Loucy (cell line): ENCODE data around the gene ADAMTS2.

Experiments used
- H2AFZ ChIP-seq: fragments of 200-600 bp; sonication (generic); 2 replicates; pipeline ENCODE4 v1.6.0; 2016; ENCODE audit warnings: antibody characterized with exemption, mild to moderate bottlenecking, low read length, moderate library complexity
- H3F3A ChIP-seq: fragments of 200-600 bp; 2 replicates; pipeline ENCODE4 v1.6.0; 2016; ENCODE audit warnings: antibody characterized with exemption, low read depth, mild to moderate bottlenecking
- H3K27me3 ChIP-seq: fragments of 200-600 bp; sonication (generic); 2 replicates; pipeline ENCODE4 v1.6.1; 2014; ENCODE audit warnings: low read length, mild to moderate bottlenecking; ENCODE audit not compliant: insufficient read depth, poor library complexity, severe bottlenecking
- H3K36me3 ChIP-seq: fragments of 200-600 bp; sonication (generic); 2 replicates; pipeline ENCODE4 v1.6.1; 2016; ENCODE audit warnings: low read length; ENCODE audit not compliant: insufficient read depth
- H3K4me1 ChIP-seq: fragments of 200-600 bp; sonication (generic); 2 replicates; pipeline ENCODE4 v1.5.1; 2014; ENCODE audit warnings: low read length, mild to moderate bottlenecking; ENCODE audit not compliant: insufficient read depth, poor library complexity, severe bottlenecking
- H3K4me2 ChIP-seq: fragments of 200-600 bp; sonication (generic); 2 replicates; pipeline ENCODE4 v1.6.0; 2014; ENCODE audit warnings: antibody characterized with exemption, low read length, low read depth, mild to moderate bottlenecking; ENCODE audit not compliant: poor library complexity, severe bottlenecking
- H3K4me3 ChIP-seq: fragments of 200-600 bp; sonication (generic); 2 replicates; pipeline ENCODE4 v1.5.1; 2014; ENCODE audit warnings: low read length, mild to moderate bottlenecking, mixed read lengths; ENCODE audit not compliant: poor library complexity, severe bottlenecking
- H3K79me2 ChIP-seq: fragments of 200-600 bp; sonication (generic); 2 replicates; pipeline ENCODE4 v1.6.1; 2014; ENCODE audit warnings: low read length; ENCODE audit not compliant: insufficient read depth
- H3K9ac ChIP-seq: fragments of 200-600 bp; sonication (generic); 2 replicates; pipeline ENCODE4 v1.6.0; 2014; ENCODE audit warnings: mild to moderate bottlenecking, low read depth, low read length, moderate library complexity; ENCODE audit not compliant: poor library complexity, severe bottlenecking
- H3K9me2 ChIP-seq: fragments of 200-600 bp; sonication (generic); replicated peaks from 2 replicates; pipeline ENCODE4 v1.6.1; 2016; ENCODE audit warnings: low read depth, low read length, mixed read lengths
- H3K9me3 ChIP-seq: fragments of 200-600 bp; sonication (generic); 2 replicates; pipeline ENCODE4 v1.6.1; 2014; ENCODE audit warnings: mild to moderate bottlenecking, antibody characterized with exemption, low read length, low read depth; ENCODE audit not compliant: insufficient read depth
- H4K20me1 ChIP-seq: fragments of 200-600 bp; sonication (generic); 2 replicates; pipeline ENCODE4 v1.6.0; 2014; ENCODE audit warnings: antibody characterized with exemption, low read length, mild to moderate bottlenecking; ENCODE audit not compliant: insufficient read depth, poor library complexity, severe bottlenecking
- EZH2phosphoT487 ChIP-seq: fragments of 200-600 bp; IDR thresholded peaks from 2 replicates; pipeline ENCODE4 v1.6.1; 2018; ENCODE audit warnings: antibody characterized with exemption, mild to moderate bottlenecking, moderate library complexity, borderline replicate concordance
- TF ChIP-seq, protein P1 (sequence below): fragments of 200-600 bp; sonication (generic); conservative IDR thresholded peaks from 2 replicates; pipeline ENCODE4 v1.5.1; 2014; ENCODE audit warnings: mild to moderate bottlenecking, antibody characterized with exemption, low read length

Gene ADAMTS2

GRCh38 chr5:179323026-179323870, 22.0 kb downstream of the ADAMTS2 start:
- no peak overlapping the region for H3K4me3 ChIP-seq
- H3K27me3 ChIP-seq: no peaks in the 10 kb centered on the region
- H3K9ac ChIP-seq: no peak overlapping the region
- H3F3A ChIP-seq: no peaks in the 10 kb centered on the region
- no peaks in the 10 kb centered on the region for H3K36me3 ChIP-seq
- no peak for TF ChIP-seq EZH2phosphoT487
- TF ChIP-seq, protein P1, sequence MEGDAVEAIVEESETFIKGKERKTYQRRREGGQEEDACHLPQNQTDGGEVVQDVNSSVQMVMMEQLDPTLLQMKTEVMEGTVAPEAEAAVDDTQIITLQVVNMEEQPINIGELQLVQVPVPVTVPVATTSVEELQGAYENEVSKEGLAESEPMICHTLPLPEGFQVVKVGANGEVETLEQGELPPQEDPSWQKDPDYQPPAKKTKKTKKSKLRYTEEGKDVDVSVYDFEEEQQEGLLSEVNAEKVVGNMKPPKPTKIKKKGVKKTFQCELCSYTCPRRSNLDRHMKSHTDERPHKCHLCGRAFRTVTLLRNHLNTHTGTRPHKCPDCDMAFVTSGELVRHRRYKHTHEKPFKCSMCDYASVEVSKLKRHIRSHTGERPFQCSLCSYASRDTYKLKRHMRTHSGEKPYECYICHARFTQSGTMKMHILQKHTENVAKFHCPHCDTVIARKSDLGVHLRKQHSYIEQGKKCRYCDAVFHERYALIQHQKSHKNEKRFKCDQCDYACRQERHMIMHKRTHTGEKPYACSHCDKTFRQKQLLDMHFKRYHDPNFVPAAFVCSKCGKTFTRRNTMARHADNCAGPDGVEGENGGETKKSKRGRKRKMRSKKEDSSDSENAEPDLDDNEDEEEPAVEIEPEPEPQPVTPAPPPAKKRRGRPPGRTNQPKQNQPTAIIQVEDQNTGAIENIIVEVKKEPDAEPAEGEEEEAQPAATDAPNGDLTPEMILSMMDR: no peak
- H3K9me2 ChIP-seq: no peaks in the 10 kb centered on the region
- H3K9me3 ChIP-seq: no peaks in the 10 kb centered on the region
- H3K79me2 ChIP-seq: no peaks in the 10 kb centered on the region
- H3K4me2 ChIP-seq: no peak overlapping the region
- H3K4me1 ChIP-seq: no peaks in the 10 kb centered on the region
- no peaks in the 10 kb centered on the region for H4K20me1 ChIP-seq
- no peak overlapping the region for H2AFZ ChIP-seq

DNA sequence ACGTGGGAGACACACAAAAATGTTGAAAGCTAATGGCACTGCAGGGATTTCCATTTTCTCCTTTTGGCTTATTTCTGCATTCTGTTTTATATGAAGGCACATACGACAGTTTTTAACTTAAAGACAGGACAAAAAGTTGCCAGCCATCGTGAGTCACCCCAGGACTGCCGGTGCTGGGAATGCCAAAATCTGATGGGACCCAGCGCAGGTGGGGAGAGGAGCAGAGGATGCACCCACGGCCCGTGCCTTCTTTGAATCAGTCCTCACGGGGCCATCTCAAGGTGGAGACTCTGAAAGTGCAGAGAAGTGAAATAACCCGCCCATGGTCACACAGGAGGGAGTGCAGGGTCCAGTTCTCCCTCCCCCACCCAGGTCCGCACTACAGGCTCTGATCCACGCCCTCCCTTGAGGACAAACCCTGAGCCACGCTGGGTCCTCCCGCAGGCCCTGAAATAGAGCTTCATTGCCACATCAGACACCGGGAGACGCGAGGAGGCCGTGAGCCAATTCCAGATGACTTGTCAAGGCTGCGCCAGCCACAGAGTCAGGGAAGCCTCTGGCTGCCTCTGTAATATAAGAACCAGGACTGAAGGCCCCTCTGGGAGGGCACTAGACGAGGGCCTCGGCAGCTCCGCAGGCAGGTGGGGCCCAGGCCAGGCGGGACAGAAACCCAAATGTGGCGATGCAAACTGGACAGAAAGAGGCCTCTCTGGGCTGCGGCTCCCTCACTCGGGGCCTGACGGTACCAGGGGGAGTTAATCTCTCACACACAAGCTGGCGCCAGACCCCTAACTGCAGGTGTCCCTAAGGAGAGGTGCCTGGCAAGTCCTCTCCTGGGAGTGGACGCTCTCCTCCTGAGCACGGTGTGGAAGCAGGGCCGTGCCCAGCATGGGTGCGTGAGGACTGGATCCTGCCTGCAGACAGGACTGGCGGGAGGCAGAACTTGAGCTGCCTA, 22.9 kb downstream of the ADAMTS2 start:
- Histone ChIP-seq H3K36me3 (no peaks in the 10 kb centered on the region), H3K4me1 (no peaks in the 10 kb centered on the region), H3K27me3 (no peaks in the 10 kb centered on the region), H4K20me1 (no peaks in the 10 kb centered on the region), H3K4me2 (no peak overlapping the region), H3K79me2 (no peaks in the 10 kb centered on the region), H2AFZ (no peak overlapping the region), H3K9me3 (no peaks in the 10 kb centered on the region), H3K9ac (no peak overlapping the region), H3K9me2 (no peaks in the 10 kb centered on the region), H3K4me3 (no peak overlapping the region), H3F3A (no peaks in the 10 kb centered on the region)
- TF ChIP-seq, protein P1: no peak

DNA sequence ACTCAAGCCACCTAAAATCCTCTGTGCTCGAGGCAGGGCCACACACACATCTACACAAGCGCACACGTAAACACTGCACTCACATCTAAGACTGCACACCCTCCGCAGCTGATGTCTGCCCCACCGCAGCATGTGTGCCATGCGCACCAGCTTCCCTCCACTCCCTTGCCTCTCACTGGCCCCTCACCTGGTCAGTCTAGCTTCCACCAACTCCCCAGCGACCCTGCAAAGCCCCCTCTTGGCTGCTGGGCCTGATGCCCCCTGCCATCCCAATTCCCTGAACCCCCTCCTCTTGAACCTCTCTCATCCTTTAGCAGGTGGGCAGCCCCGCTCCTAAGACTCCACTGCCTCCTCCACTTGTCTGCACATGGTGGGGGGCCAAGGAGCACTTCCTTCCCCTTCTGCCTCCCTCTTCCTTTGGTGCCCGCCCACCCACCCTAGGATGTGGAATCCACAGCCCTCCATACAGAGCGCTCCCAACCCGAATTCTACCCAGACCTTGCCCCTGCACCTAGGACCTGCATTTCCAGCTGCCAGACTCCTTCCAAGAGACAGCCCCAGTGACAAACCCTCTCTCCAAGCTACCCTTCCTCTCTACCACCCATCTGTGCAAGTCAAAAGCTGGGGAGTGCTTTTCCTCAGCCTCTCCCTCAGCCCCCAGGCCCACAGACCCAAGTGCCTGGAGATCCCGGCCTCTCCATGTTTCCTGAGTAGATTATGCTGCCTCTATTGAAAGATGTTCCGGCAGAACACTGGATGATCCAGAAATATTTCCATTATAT, 23.9 kb downstream of the ADAMTS2 start:
- Histone ChIP-seq H3K79me2 (no peaks in the 10 kb centered on the region), H2AFZ (no peak overlapping the region), H3K9ac (no peak overlapping the region), H3K4me3 (no peak overlapping the region), H3K36me3 (no peaks in the 10 kb centered on the region), H3K27me3 (no peaks in the 10 kb centered on the region), H3K9me3 (no peaks in the 10 kb centered on the region), H3F3A (no peaks in the 10 kb centered on the region), H4K20me1 (no peaks in the 10 kb centered on the region), H3K4me1 (no peaks in the 10 kb centered on the region), H3K4me2 (no peak overlapping the region), H3K9me2 (no peaks in the 10 kb centered on the region)
- TF ChIP-seq EZH2phosphoT487: no peak
- TF ChIP-seq, protein P1: no peak
